Small intestine (tissue), 7 donors: ENCODE data around the gene TENT5C. TPM values are rescaled to one million over a fixed set of nuclear protein-coding genes. Genes with fewer than 3 reads are reported as not detected.
A peak's percentile ranks its signal among the peaks of the same experiment; 100 is the strongest.

Experiments
- DNase-seq, 2 donors: peaks; one replicate each; pipeline versions ENCODE4 v3.0.0 to v3.0.0-alpha.2; 2013
- FAIRE-seq: peaks from 2 replicates; lab custom pipeline; 2012; peaks lifted over from hg19 to GRCh38; lab: Jason Lieb, UNC
- H3K27ac ChIP-seq, 3 donors: one replicate each; pipeline ENCODE4 v1.5.1; 2013; ENCODE audit warnings: low read length in 2 of 3, mild to moderate bottlenecking in 2 of 3, control low read depth in 1 of 3, inconsistent platforms in 1 of 3, low read depth in 1 of 3, moderate library complexity in 1 of 3
- H3K27me3 ChIP-seq, 3 donors: one replicate each; pipeline ENCODE4 v1.6.1; 2013; ENCODE audit warnings: low read length in 3 of 3, inconsistent platforms in 1 of 3; ENCODE audit not compliant: control insufficient read depth in 3 of 3, insufficient read depth in 3 of 3
- H3K36me3 ChIP-seq, 3 donors: one replicate each; pipeline ENCODE4 v1.6.1; 2013; ENCODE audit warnings: low read length in 3 of 3, inconsistent platforms in 1 of 3, low read depth in 1 of 3, mild to moderate bottlenecking in 1 of 3, moderate library complexity in 1 of 3; ENCODE audit not compliant: control insufficient read depth in 3 of 3, insufficient read depth in 2 of 3
- H3K4me1 ChIP-seq, 3 donors: one replicate each; pipeline ENCODE4 v1.6.1; 2013; ENCODE audit warnings: low read length in 2 of 3, inconsistent platforms in 1 of 3, low read depth in 1 of 3, mild to moderate bottlenecking in 1 of 3, moderate library complexity in 1 of 3; ENCODE audit not compliant: control insufficient read depth in 3 of 3, insufficient read depth in 2 of 3
- H3K4me3 ChIP-seq, 3 donors: one replicate each; pipeline ENCODE4 v1.5.1; 2013; ENCODE audit warnings: low read length in 3 of 3, control low read depth in 1 of 3, inconsistent platforms in 1 of 3, low read depth in 1 of 3, mild to moderate bottlenecking in 1 of 3, moderate library complexity in 1 of 3
- H3K9me3 ChIP-seq, 2 donors: one replicate each; pipeline ENCODE4 v1.6.1; 2013; ENCODE audit warnings: low read depth in 1 of 2, low read length in 1 of 2; ENCODE audit not compliant: control insufficient read depth in 2 of 2, insufficient read depth in 1 of 2
- WGBS, 3 donors: extraction: QIAGEN DNeasy Blood & Tissue Kit; methylation state at CpG; one replicate each; pipeline ENCODE4 v1.1.7; 2013; 5-methylcytosine and 5-hydroxymethylcytosine counted together
- polyA plus RNA-seq, 4 donors: library from polyadenylated mRNA; stranded (reverse) in 3 of 4; unstranded in 1 of 4; fragments of 200-250 nt in 3 of 4; fragments of 120-200 nt in 1 of 4; gene quantifications; one replicate each; pipeline versions ENCODE4 v1.2.1 to v1.2.3, GENCODE V29; 2013
- donor health status: healthy with polysubstance abuse.
- donor health status: control.
- donor health status: control.
- donor health status: Bipolar disorder and iron deficiency.
- donor health status: healthy.

Gene TENT5C
- polyA plus RNA-seq, 4 donors = 2.2 to 13.5 (median 3.9) TPM

GRCh38 chr1:117623698-117624097 is 17.9 kb downstream of the TENT5C start:
- H3K4me1 ChIP-seq = no peaks in the 10 kb centered on the region
- DNase-seq (no peak), FAIRE-seq (no peak)
- peaks cover 0 to 14% (median 6%) of the 10 kb centered on the region in 3 donors for H3K36me3 ChIP-seq
- WGBS, 3 donors = 94 to 97% (median 96%) methylated on average over 13 of the region's 13 CpGs
- no peaks in the 10 kb centered on the region for H3K9me3 ChIP-seq
- H3K4me3 ChIP-seq = no peak overlapping the region
- no peak overlapping the region for H3K27ac ChIP-seq
- H3K27me3 ChIP-seq = no peaks in the 10 kb centered on the region

GRCh38 chr1:117627546-117628130 is 21.8 kb downstream of the TENT5C start:
- FAIRE-seq = no peak
- Histone ChIP-seq H3K36me3 (peaks cover 0 to 14% (median 6%) of the 10 kb centered on the region in 3 donors), H3K4me3 (no peak overlapping the region), H3K9me3 (no peaks in the 10 kb centered on the region), H3K27ac (no peak overlapping the region), H3K4me1 (no peaks in the 10 kb centered on the region), H3K27me3 (no peaks in the 10 kb centered on the region)
- WGBS, 3 donors = 78 to 86% (median 82%) methylated on average over 6 of the region's 6 CpGs
- DNase-seq = no peak

- H3K27ac ChIP-seq = no peak overlapping the region
- WGBS, 3 donors = 76 to 94% (median 89%) methylated on average over 3 of the region's 3 CpGs
- DNase-seq (no peak), FAIRE-seq (no peak)
- H3K27me3 ChIP-seq = no peaks in the 10 kb centered on the region
- H3K36me3 ChIP-seq = peaks cover 0 to 6% (median 6%) of the 10 kb centered on the region in 3 donors
- no peaks in the 10 kb centered on the region for H3K9me3 ChIP-seq
- H3K4me1 ChIP-seq = no peaks in the 10 kb centered on the region
- no peak overlapping the region for H3K4me3 ChIP-seq
Measured at GRCh38 chr1:117628343-117628742, 22.5 kb downstream of the TENT5C start.

GRCh38 chr1:117629625-117630422 is 24.0 kb downstream of the TENT5C start:
- Histone ChIP-seq H3K27me3 (no peaks in the 10 kb centered on the region), H3K4me3 (no peak overlapping the region), H3K27ac (no peak overlapping the region), H3K36me3 (no peaks in the 10 kb centered on the region), H3K4me1 (no peaks in the 10 kb centered on the region), H3K9me3 (no peaks in the 10 kb centered on the region)
- no peak for FAIRE-seq
- DNase-seq = no peak
- 89 to 93% (median 89%) methylated on average over 10 of the region's 10 CpGs for WGBS, 3 donors

GRCh38 chr1:117630423-117630998 is 24.7 kb downstream of the TENT5C start:
- FAIRE-seq (no peak), DNase-seq (no peak)
- 85 to 93% (median 87%) methylated on average over 15 of the region's 15 CpGs for WGBS, 3 donors
- Histone ChIP-seq H3K9me3 (no peaks in the 10 kb centered on the region), H3K27ac (no peak overlapping the region), H3K36me3 (no peaks in the 10 kb centered on the region), H3K27me3 (no peaks in the 10 kb centered on the region), H3K4me3 (no peak overlapping the region), H3K4me1 (no peaks in the 10 kb centered on the region)

GRCh38 chr1:117631359-117632160 is 25.7 kb downstream of the TENT5C start:
- no peaks in the 10 kb centered on the region for H3K27me3 ChIP-seq
- H3K4me1 ChIP-seq = no peaks in the 10 kb centered on the region
- DNase-seq = no peak
- H3K4me3 ChIP-seq = no peak overlapping the region
- no peak for FAIRE-seq
- WGBS, 3 donors = 72 to 75% (median 73%) methylated on average over 7 of the region's 7 CpGs
- H3K9me3 ChIP-seq = no peaks in the 10 kb centered on the region
- peak overlapping the region in 1 of 3 donors; percentile 20 for H3K27ac ChIP-seq
- no peaks in the 10 kb centered on the region for H3K36me3 ChIP-seq

- Histone ChIP-seq H3K27ac (peak overlapping the region in 1 of 3 donors; percentile 81), H3K27me3 (no peaks in the 10 kb centered on the region), H3K9me3 (no peaks in the 10 kb centered on the region), H3K4me3 (no peak overlapping the region), H3K4me1 (no peaks in the 10 kb centered on the region), H3K36me3 (no peaks in the 10 kb centered on the region)
- WGBS, 3 donors = 64 to 74% (median 70%) methylated on average over 6 of the region's 6 CpGs
- DNase-seq (no peak), FAIRE-seq (no peak)
Measured at GRCh38 chr1:117632269-117633067, 26.6 kb downstream of the TENT5C start.
